ENCODE data around the gene GPATCH8. TPM values are rescaled to one million over a fixed set of nuclear protein-coding genes. Genes with fewer than 3 reads are reported as not detected.

Gene GPATCH8
- total RNA-seq, 4 donors from 2014 or later: 31.3 to 63.9 (median 43.4) TPM

DNA sequence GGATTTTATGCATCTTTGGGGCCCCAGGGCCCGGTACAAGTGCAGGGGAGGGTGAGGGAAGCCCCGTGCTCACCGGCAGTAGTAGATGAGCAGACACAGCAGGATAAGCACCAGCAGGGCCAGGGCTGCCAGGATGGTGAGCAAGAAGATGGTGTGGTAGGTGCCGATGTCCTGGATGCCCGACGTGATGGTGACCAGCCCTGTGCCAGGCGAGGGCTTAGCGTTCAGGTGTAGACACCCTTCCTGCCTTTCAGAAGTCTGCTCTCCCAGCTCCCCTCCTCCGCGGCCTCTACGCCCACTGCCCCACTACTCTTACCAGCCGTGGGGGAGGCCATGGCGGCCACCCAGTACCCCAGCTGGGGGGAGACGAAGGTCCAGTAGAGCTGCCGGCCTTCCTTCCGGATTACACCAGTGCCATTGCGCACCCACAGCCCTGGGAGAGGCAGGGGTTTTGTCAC lies 147.5 kb downstream of the GPATCH8 start:
- DNase-seq (ENCODE audit: low spot score in 2 of 2): peak in 1 of 2 donors; percentile 58
- Histone ChIP-seq H3K4me3 (no peak overlapping the region), H3K9me3 (no peaks in the 10 kb centered on the region), H3K4me1 (peaks cover 10% of the 10 kb centered on the region), H3K27ac (no peak overlapping the region), H3K27me3 (no peaks in the 10 kb centered on the region), H3K36me3 (peaks cover 28% of the 10 kb centered on the region)
- no peak for TF ChIP-seq POLR2AphosphoS5 (IDR thresholded peaks at IDR 0.05)
- TF ChIP-seq EP300 (IDR thresholded peaks at IDR 0.05): no peak
- TF ChIP-seq, protein P1, sequence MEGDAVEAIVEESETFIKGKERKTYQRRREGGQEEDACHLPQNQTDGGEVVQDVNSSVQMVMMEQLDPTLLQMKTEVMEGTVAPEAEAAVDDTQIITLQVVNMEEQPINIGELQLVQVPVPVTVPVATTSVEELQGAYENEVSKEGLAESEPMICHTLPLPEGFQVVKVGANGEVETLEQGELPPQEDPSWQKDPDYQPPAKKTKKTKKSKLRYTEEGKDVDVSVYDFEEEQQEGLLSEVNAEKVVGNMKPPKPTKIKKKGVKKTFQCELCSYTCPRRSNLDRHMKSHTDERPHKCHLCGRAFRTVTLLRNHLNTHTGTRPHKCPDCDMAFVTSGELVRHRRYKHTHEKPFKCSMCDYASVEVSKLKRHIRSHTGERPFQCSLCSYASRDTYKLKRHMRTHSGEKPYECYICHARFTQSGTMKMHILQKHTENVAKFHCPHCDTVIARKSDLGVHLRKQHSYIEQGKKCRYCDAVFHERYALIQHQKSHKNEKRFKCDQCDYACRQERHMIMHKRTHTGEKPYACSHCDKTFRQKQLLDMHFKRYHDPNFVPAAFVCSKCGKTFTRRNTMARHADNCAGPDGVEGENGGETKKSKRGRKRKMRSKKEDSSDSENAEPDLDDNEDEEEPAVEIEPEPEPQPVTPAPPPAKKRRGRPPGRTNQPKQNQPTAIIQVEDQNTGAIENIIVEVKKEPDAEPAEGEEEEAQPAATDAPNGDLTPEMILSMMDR (IDR thresholded peaks at IDR 0.05): no peak
- no peak for TF ChIP-seq POLR2A (IDR thresholded peaks at IDR 0.05)
- 87% methylated on average over 8 of the region's 17 CpGs for WGBS

DNA sequence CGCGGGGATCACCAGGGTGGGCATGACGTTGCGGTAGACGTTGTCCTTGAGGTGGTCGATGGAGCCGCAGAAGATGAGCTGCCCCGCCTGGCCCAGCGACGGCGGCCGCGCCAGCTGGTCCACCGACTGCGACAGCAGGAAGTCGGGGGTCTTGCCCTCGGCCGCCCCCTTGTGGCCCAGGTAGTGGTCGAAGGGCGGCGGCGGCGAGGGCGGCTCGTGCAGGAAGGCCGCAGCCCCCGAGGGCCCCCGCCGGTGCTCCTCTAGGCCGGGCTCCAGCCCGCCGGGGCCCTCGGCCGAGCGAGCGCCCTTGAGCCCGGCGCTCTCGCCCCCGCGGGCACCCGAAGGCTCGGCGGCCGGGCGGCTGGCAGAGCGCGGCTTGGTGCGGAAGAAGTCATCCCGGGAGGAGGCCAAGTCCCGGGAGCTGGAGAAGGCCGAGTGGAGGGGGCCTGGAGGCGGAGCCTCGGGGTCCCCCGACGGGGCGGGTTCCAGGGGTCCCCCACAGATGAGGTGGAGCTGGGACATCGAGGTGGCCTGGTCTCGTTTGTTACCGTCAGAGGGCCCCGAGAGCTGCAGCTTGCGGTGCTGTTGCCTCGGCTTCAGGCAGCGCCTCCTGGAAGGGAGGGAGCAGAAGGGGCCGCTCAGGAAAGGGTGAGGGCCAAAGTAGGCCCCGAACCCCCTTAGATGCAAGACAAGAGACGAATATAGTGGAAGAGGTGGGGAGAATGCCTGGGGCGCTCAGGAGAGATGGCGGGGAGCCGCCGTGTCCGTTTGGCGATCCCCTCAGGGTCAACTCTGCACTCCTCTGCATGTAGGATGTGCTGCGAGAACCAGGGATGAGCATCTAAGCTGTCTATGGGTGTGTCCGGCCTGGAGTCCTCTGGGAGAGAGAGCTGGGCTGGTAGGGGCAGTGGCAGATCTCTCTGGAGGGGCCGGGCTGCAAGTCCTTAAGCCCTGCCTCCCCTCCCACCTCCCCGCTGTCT lies 148.3 kb downstream of the GPATCH8 start:
- peak overlapping the region; percentile 53 for H3K4me3 ChIP-seq
- WGBS: 87% methylated on average over 13 of the region's 77 CpGs
- TF ChIP-seq POLR2AphosphoS5 (IDR thresholded peaks at IDR 0.05): no peak
- TF ChIP-seq, protein P1 (IDR thresholded peaks at IDR 0.05): peak in 1 of 2 donors; percentile 19
- H3K27ac ChIP-seq: no peak overlapping the region
- no peaks in the 10 kb centered on the region for H3K9me3 ChIP-seq
- peak in 1 of 2 donors; percentile 76 for DNase-seq (ENCODE audit: low spot score in 2 of 2)
- peaks cover 36% of the 10 kb centered on the region for H3K36me3 ChIP-seq
- no peaks in the 10 kb centered on the region for H3K27me3 ChIP-seq
- peaks cover 10% of the 10 kb centered on the region for H3K4me1 ChIP-seq

DNA sequence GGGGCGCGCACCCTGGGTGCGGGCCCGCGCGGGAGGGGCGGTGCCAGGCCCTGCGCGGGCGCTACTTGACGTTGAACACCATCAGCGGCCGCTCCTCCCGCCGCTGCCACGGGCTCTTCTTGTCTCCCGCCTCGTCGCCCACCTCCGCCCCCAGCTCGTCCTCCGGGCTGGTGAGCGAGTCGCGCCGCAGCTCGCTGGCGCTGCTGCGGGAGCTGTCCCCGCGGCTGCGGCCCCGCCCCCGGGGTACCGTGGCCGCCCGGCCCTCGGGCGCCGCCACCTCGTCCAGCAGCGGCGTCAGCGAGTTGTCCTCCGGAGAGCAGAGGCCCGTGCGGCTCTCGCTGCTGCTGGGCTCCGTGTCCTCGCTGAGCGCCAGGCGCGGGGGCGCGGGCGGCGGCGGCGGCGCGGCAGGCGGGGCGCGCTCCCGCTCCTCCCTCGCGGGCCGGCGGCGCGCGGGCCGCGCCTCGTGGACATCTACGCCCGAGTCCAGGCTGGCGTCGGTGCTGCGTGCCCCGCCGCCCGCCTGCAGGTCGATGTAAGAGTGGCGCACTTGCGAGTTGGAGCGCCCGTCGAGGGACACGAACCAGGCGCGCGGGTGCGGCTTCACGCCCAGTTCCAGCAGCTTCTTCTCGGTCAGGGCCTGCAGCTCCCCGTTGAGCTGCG lies 149.4 kb downstream of the GPATCH8 start:
- DNase-seq (ENCODE audit: low spot score in 2 of 2): peak in 1 of 2 donors; percentile 75
- H3K9me3 ChIP-seq: no peaks in the 10 kb centered on the region
- H3K27me3 ChIP-seq: no peaks in the 10 kb centered on the region
- H3K36me3 ChIP-seq: peaks cover 46% of the 10 kb centered on the region
- peaks cover 17% of the 10 kb centered on the region for H3K4me1 ChIP-seq
- TF ChIP-seq POLR2A (IDR thresholded peaks at IDR 0.05) (no peak), POLR2AphosphoS5 (IDR thresholded peaks at IDR 0.05) (no peak), EP300 (IDR thresholded peaks at IDR 0.05) (no peak)
- TF ChIP-seq, protein P1 (IDR thresholded peaks at IDR 0.05): no peak
- no peak overlapping the region for H3K27ac ChIP-seq
- WGBS: 49% methylated on average over 35 of the region's 98 CpGs
- peak overlapping the region; percentile 53 for H3K4me3 ChIP-seq

DNA sequence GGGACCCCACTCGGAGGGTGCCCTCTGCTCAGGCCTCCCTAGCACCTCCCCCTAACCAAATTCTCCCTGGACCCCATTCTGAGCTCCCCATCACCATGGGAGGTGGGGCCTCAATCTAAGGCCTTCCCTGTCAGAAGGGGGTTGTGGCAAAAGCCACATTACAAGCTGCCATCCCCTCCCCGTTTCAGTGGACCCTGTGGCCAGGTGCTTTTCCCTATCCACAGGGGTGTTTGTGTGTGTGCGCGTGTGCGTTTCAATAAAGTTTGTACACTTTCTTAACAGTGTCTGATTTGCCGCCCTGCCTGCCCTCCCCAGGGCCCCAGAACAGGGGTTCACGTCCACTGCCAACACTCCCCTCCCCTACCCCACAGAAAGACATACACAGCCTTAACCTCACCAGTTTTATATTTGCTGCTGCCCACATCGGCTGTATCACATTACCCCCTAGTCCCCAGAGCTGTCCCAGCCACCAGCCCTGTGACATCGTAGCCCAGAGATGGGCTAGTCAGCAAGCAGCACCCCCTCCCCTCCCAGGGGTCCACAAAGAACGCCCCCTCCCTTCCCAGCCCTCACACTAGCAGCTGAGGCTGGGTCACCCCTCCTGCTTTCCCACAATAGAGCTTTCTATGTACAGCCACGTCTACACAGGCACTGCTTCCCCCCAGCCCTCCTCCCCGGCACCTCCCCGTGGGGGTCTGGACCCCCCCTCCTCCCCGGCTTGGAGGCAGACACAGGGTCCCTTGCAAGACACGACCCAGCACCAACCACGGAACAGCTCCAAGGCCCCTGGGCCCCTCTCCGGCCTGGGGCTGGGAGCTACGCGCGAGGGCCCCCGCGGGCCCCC lies 150.2 kb downstream of the GPATCH8 start:
- Histone ChIP-seq H3K4me3 (peak overlapping the region; percentile 53), H3K27me3 (no peaks in the 10 kb centered on the region), H3K27ac (no peak overlapping the region), H3K9me3 (no peaks in the 10 kb centered on the region), H3K4me1 (peaks cover 25% of the 10 kb centered on the region), H3K36me3 (peaks cover 47% of the 10 kb centered on the region)
- 73% methylated on average over 13 of the region's 22 CpGs for WGBS
- DNase-seq (ENCODE audit: low spot score in 2 of 2): peak in 1 of 2 donors; percentile 69
- TF ChIP-seq POLR2AphosphoS5 (IDR thresholded peaks at IDR 0.05): no peak
- TF ChIP-seq, protein P1 (IDR thresholded peaks at IDR 0.05): no peak
- no peak for TF ChIP-seq POLR2A (IDR thresholded peaks at IDR 0.05)
